Neural cell (in vitro differentiated cells): ENCODE measurements around the gene CHML. TPM values are rescaled to one million over a fixed set of nuclear protein-coding genes. Genes with fewer than 3 reads are reported as not detected.

Experiments used
- H2AFZ ChIP-seq: fragments of 200-600, 300-800 bp; sonication (generic), shearing (Covaris generic); 2 replicates; pipeline ENCODE4 v1.6.0; 2014; ENCODE audit warnings: low read depth, mild to moderate bottlenecking, antibody characterized with exemption, low read length, moderate library complexity
- H3F3A ChIP-seq: fragments of 200-600 bp; shearing (Covaris generic); 2 replicates; pipeline ENCODE4 v1.6.1; 2016; ENCODE audit warnings: mild to moderate bottlenecking, moderate library complexity, mixed read lengths, antibody characterized with exemption, low read length; ENCODE audit not compliant: insufficient read depth, poor library complexity, severe bottlenecking
- H3K27ac ChIP-seq: fragments of 200-600, 300-800 bp; sonication (generic), shearing (Covaris generic); 2 replicates; pipeline ENCODE4 v1.5.1; 2014; ENCODE audit warnings: mild to moderate bottlenecking, low read length, moderate library complexity
- H3K27me3 ChIP-seq: fragments of 300-800, 200-600 bp; sonication (generic), shearing (Covaris generic); 2 replicates; pipeline ENCODE4 v1.6.0; 2014; ENCODE audit warnings: mild to moderate bottlenecking, low read depth, low read length, moderate library complexity; ENCODE audit not compliant: insufficient read depth
- H3K36me3 ChIP-seq: fragments of 300-800, 200-600 bp; sonication (generic), shearing (Covaris generic); 2 replicates; pipeline ENCODE4 v1.5.1; 2014; ENCODE audit warnings: mild to moderate bottlenecking, antibody characterized with exemption, low read length, moderate library complexity; ENCODE audit not compliant: insufficient read depth
- H3K4me2 ChIP-seq: fragments of 300-800, 200-600 bp; sonication (generic), shearing (Covaris generic); 2 replicates; pipeline ENCODE4 v1.6.0; 2014; ENCODE audit warnings: mild to moderate bottlenecking, low read length
- H3K4me3 ChIP-seq: fragments of 300-800, 200-600 bp; sonication (generic), shearing (Covaris generic); 2 replicates; pipeline ENCODE4 v1.5.1; 2014; ENCODE audit warnings: mild to moderate bottlenecking, low read length, moderate library complexity
- H3K79me2 ChIP-seq: fragments of 200-600 bp; shearing (Covaris generic); replicated peaks from 2 replicates; pipeline ENCODE4 v1.6.0; 2014; ENCODE audit warnings: mild to moderate bottlenecking, low read length, moderate library complexity; ENCODE audit not compliant: insufficient read depth
- H3K9ac ChIP-seq: fragments of 300-800, 200-600 bp; sonication (generic), shearing (Covaris generic); 2 replicates; pipeline ENCODE4 v1.6.1; 2016; ENCODE audit warnings: mild to moderate bottlenecking, low read length, mixed read lengths
- H3K9me2 ChIP-seq: fragments of 200-600 bp; shearing (Covaris generic); 2 replicates; pipeline ENCODE4 v1.6.1; 2016; ENCODE audit warnings: mild to moderate bottlenecking, low read length, mixed read lengths; ENCODE audit not compliant: insufficient read depth
- H3K9me3 ChIP-seq: fragments of 200-600, 300-800 bp; sonication (generic), shearing (Covaris generic); 2 replicates; pipeline ENCODE4 v1.6.1; 2016; ENCODE audit warnings: mild to moderate bottlenecking, mixed run types, low read length, moderate library complexity, mixed read lengths
- H4K20me1 ChIP-seq: fragments of 200-600 bp; shearing (Covaris generic); 2 replicates; pipeline ENCODE4 v1.6.1; 2016; ENCODE audit warnings: mild to moderate bottlenecking, mixed run types; ENCODE audit not compliant: insufficient read depth
- CTCF ChIP-seq: fragments of 450-650 bp; IDR thresholded peaks from 2 replicates; pipeline ENCODE4 v1.5.1; 2014; ENCODE audit warnings: antibody characterized with exemption, mild to moderate bottlenecking, moderate library complexity; ENCODE audit not compliant: poor library complexity, severe bottlenecking
- EP300 ChIP-seq: fragments of 450-650 bp; conservative IDR thresholded peaks from 2 replicates; pipeline ENCODE4 v1.6.1; 2014; ENCODE audit warnings: antibody characterized with exemption, mild to moderate bottlenecking, moderate library complexity; ENCODE audit not compliant: poor library complexity, severe bottlenecking
- EZH2 ChIP-seq: fragments of 200-600, 300-800 bp; shearing (Covaris generic), sonication (generic); IDR thresholded peaks from 2 replicates; pipeline ENCODE4 v1.6.1; 2014; ENCODE audit warnings: antibody characterized with exemption, low read length, borderline replicate concordance, mild to moderate bottlenecking; ENCODE audit not compliant: insufficient read depth, poor library complexity, severe bottlenecking
- MXI1 ChIP-seq: fragments of 450-650 bp; conservative IDR thresholded peaks from 2 replicates; pipeline ENCODE4 v1.6.1; 2014; ENCODE audit warnings: antibody characterized with exemption, mild to moderate bottlenecking; ENCODE audit not compliant: poor library complexity, severe bottlenecking
- POLR2AphosphoS5 ChIP-seq: IDR thresholded peaks from 2 replicates; pipeline ENCODE4 v1.6.1; 2012
- RAD21 ChIP-seq: fragments of 450-650 bp; conservative IDR thresholded peaks from 2 replicates; pipeline ENCODE4 v1.6.1; 2014; ENCODE audit warnings: antibody characterized with exemption, mild to moderate bottlenecking, moderate library complexity
- REST ChIP-seq: IDR thresholded peaks from 2 replicates; pipeline ENCODE4 v1.6.1; 2012; ENCODE audit warnings: borderline replicate concordance
- SMC3 ChIP-seq: fragments of 450-650 bp; conservative IDR thresholded peaks from 2 replicates; pipeline ENCODE4 v1.6.1; 2014; ENCODE audit warnings: antibody characterized with exemption, mild to moderate bottlenecking, moderate library complexity; ENCODE audit not compliant: poor library complexity
- TAF1 ChIP-seq: IDR thresholded peaks from 2 replicates; pipeline ENCODE4 v1.6.1; 2012; ENCODE audit warnings: low read depth
- polyA plus RNA-seq: library from polyadenylated mRNA; depleted of rRNA; stranded (reverse); fragments of >200 nt; gene quantifications from 2 replicates; pipeline ENCODE4 v1.2.3, GENCODE V29; 2014

Gene CHML
- polyA plus RNA-seq, 1 donor from 2014 or later: 18.5 TPM

GRCh38 chr1:241630005-241630404 lies 10.2 kb downstream of the CHML start:
- TF ChIP-seq EZH2: no peak
- no peak for TF ChIP-seq REST
- no peak for TF ChIP-seq TAF1
- no peak for TF ChIP-seq POLR2AphosphoS5
- TF ChIP-seq EP300: no peak
- TF ChIP-seq SMC3: no peak
- TF ChIP-seq CTCF: no peak
- no peak for TF ChIP-seq RAD21
- no peak for TF ChIP-seq MXI1
- Histone ChIP-seq H3K27ac (no peak overlapping the region), H3K79me2 (peaks cover 8% of the 10 kb centered on the region)

GRCh38 chr1:241627453-241628259 lies 12.5 kb downstream of the CHML start:
- Histone ChIP-seq H3K27ac (no peak overlapping the region), H3K36me3 (no peaks in the 10 kb centered on the region), H3K27me3 (no peaks in the 10 kb centered on the region), H3K9ac (no peak overlapping the region), H3K4me3 (no peak overlapping the region), H3F3A (no peaks in the 10 kb centered on the region), H3K79me2 (no peaks in the 10 kb centered on the region), H3K4me2 (no peak overlapping the region), H4K20me1 (no peaks in the 10 kb centered on the region), H3K9me2 (no peaks in the 10 kb centered on the region), H2AFZ (no peak overlapping the region), H3K9me3 (no peaks in the 10 kb centered on the region)
- TF ChIP-seq RAD21: peak; percentile 55
- TF ChIP-seq CTCF: peak; percentile 54
- peak; percentile 53 for TF ChIP-seq SMC3
- no peak for TF ChIP-seq TAF1

More at GRCh38 chr1:241630005-241630404, 10.2 kb downstream of the CHML start:
- no peaks in the 10 kb centered on the region for H4K20me1 ChIP-seq
- no peaks in the 10 kb centered on the region for H3K27me3 ChIP-seq
- peaks cover 10% of the 10 kb centered on the region for H3K36me3 ChIP-seq
- no peak overlapping the region for H3K9ac ChIP-seq
- no peak overlapping the region for H3K4me3 ChIP-seq
- H3K9me2 ChIP-seq: no peaks in the 10 kb centered on the region
- H2AFZ ChIP-seq: no peak overlapping the region
- H3K9me3 ChIP-seq: no peaks in the 10 kb centered on the region
- H3F3A ChIP-seq: no peaks in the 10 kb centered on the region
- no peak overlapping the region for H3K4me2 ChIP-seq
